ENCODE measurements around the gene NAXD.
A peak's percentile ranks its signal among the peaks of the same experiment; 100 is the strongest.
"Not testable (repeated sequence)": the region's sequence is repeated elsewhere in the genome, so short reads cannot be mapped to it uniquely, and the experiment has no call there.

Gene NAXD

GRCh38 chr13:110593430-110594130, 21.8 kb upstream of the NAXD start:
- H3K4me3 ChIP-seq (ENCODE audit: low read length), result no peak overlapping the region
- no peak for DNase-seq (ENCODE audit: low read depth)
- TF ChIP-seq CTCF (conservative IDR thresholded peaks at IDR 0.05; ENCODE audit: low read depth, low read length), result peak; percentile 62

GRCh38 chr13:110597041-110597689, 18.2 kb upstream of the NAXD start:
- H3K4me3 ChIP-seq (ENCODE audit: low read length), result no peak overlapping the region
- TF ChIP-seq CTCF (conservative IDR thresholded peaks at IDR 0.05; ENCODE audit: low read depth, low read length), result no peak
- no peak for DNase-seq (ENCODE audit: low read depth)

GRCh38 chr13:110600261-110600819, 15.0 kb upstream of the NAXD start:
- no peak overlapping the region for H3K4me3 ChIP-seq (ENCODE audit: low read length)
- no peak for DNase-seq (ENCODE audit: low read depth)
- TF ChIP-seq CTCF (conservative IDR thresholded peaks at IDR 0.05; ENCODE audit: low read depth, low read length), result no peak

GRCh38 chr13:110600980-110601379, 14.4 kb upstream of the NAXD start:
- no peak for TF ChIP-seq CTCF (conservative IDR thresholded peaks at IDR 0.05; ENCODE audit: low read depth, low read length)
- no peak for DNase-seq (ENCODE audit: low read depth)
- H3K4me3 ChIP-seq (ENCODE audit: low read length), result no peak overlapping the region

- no peak for DNase-seq (ENCODE audit: low read depth)
- TF ChIP-seq CTCF (conservative IDR thresholded peaks at IDR 0.05; ENCODE audit: low read depth, low read length), result no peak
- H3K4me3 ChIP-seq (ENCODE audit: low read length), result no peak overlapping the region
These were observed 10.2 kb upstream of the NAXD start for GRCh38 chr13:110605132-110605531.

- DNase-seq (ENCODE audit: low read depth); H3K4me3 ChIP-seq (ENCODE audit: low read length): not testable (repeated sequence)
These were observed 9.1 kb upstream of the NAXD start for GRCh38 chr13:110606281-110606680.

- DNase-seq (ENCODE audit: low read depth), result no peak
- no peak overlapping the region for H3K4me3 ChIP-seq (ENCODE audit: low read length)
- no peak for TF ChIP-seq CTCF (conservative IDR thresholded peaks at IDR 0.05; ENCODE audit: low read depth, low read length)
These were observed 7.6 kb upstream of the NAXD start for GRCh38 chr13:110607675-110608224.

Measured in retinal pigment epithelial cell (primary cell).